Activated CD4-positive, alpha-beta T cell treated with anti-CD3 and anti-CD28 coated beads for 36 hours (primary cell): Measurements from ENCODE around the gene UNC79. TPM values are rescaled to one million over a fixed set of nuclear protein-coding genes. Genes with fewer than 3 reads are reported as not detected.

Experiments
- ATAC-seq: fragments of 200-7000 bp; cut with Tn5 transposase; one replicate; pipeline ENCODE4 v1.10.0; 2021; ENCODE audit warnings: mild to moderate bottlenecking, moderate library complexity
- CTCF ChIA-PET: fragments of 350-600 bp; sonication (Branson Sonifier 250); formaldehyde crosslinking; loops from one replicate; lab custom pipeline; 2021; ENCODE audit warnings: antibody characterized with exemption; lab: Charles Lee
- POLR2A ChIA-PET: fragments of 350-600 bp; sonication (Branson Sonifier 250); formaldehyde crosslinking; loops from one replicate; lab custom pipeline; 2021; ENCODE audit warnings: antibody characterized with exemption, inconsistent platforms; lab: Charles Lee
- DNase-seq: peaks from one replicate; pipeline ENCODE4 v3.0.0-alpha.2; 2020
- H3K27ac Mint-ChIP-seq: one replicate; pipeline ENCODE4 v1.8.0; 2021; ENCODE audit warnings: mixed read lengths
- H3K27me3 Mint-ChIP-seq: one replicate; pipeline ENCODE4 v1.8.0; 2021; ENCODE audit warnings: mixed read lengths
- H3K36me3 Mint-ChIP-seq: one replicate; pipeline ENCODE4 v1.8.0; 2021; ENCODE audit warnings: low read depth, mixed read lengths
- H3K4me1 Mint-ChIP-seq: one replicate; pipeline ENCODE4 v1.8.0; 2021; ENCODE audit warnings: mixed read lengths
- H3K4me3 Mint-ChIP-seq: one replicate; pipeline ENCODE4 v1.8.0; 2021; ENCODE audit warnings: mild to moderate bottlenecking, moderate library complexity, mixed read lengths
- H3K9me3 Mint-ChIP-seq: one replicate; pipeline ENCODE4 v1.8.0; 2021; ENCODE audit warnings: low read depth, mixed read lengths
- intact Hi-C, 2 experiments: fragments of 100-400 bp; cut with DNase I in 1 of 2; cut with micrococcal nuclease in 1 of 2; formaldehyde crosslinking; loops; one replicate each; pipeline versions ENCODE4 v1.14.2 to v1.15.1; 2022 to 2024; cut with DNase I, micrococcal nuclease
- total RNA-seq, 2 experiments: library from RNA; stranded (reverse); gene quantifications; one replicate each; pipeline ENCODE4 v1.2.3, GENCODE V29; 2021

UNC79 gene
- total RNA-seq, 2 experiments from 2014 or later: 0.02 TPM; not detected in 1

- ATAC-seq (no peak), DNase-seq (no peak)
- Mint-ChIP-seq H3K27ac (no peak overlapping the region), H3K9me3 (no peaks in the 10 kb centered on the region), H3K36me3 (no peaks in the 10 kb centered on the region), H3K4me3 (no peak overlapping the region), H3K27me3 (peaks cover 10% of the 10 kb centered on the region), H3K4me1 (no peaks in the 10 kb centered on the region)
- intact Hi-C loops: loop anchor here (10.0 kb wide), 3 partner anchors 315 to 595 kb away; partner anchors contain the start of gene ITPK1 (in 1 of the 2)
- POLR2A ChIA-PET: no interaction called here
- CTCF ChIA-PET: no interaction called here
Observed at GRCh38 chr14:93549595-93549994, 118.9 kb downstream of the UNC79 start.

GRCh38 chr14:93564918-93565317 lies 134.2 kb downstream of the UNC79 start:
- intact Hi-C loops: no loop called here
- ATAC-seq (no peak), DNase-seq (no peak)
- Mint-ChIP-seq H3K9me3 (peaks cover 4% of the 10 kb centered on the region), H3K27me3 (peaks cover 3% of the 10 kb centered on the region), H3K4me3 (no peak overlapping the region), H3K4me1 (no peaks in the 10 kb centered on the region), H3K36me3 (no peaks in the 10 kb centered on the region), H3K27ac (no peak overlapping the region)
- ChIA-PET CTCF (interaction anchor here (1.3 kb wide), 1 partner anchor 11 kb away, joined by 3 read pairs; no protein-coding TSS in a partner anchor), POLR2A (no interaction called here)

- Mint-ChIP-seq H3K9me3 (peaks cover 4% of the 10 kb centered on the region), H3K4me3 (no peak overlapping the region), H3K27ac (no peak overlapping the region), H3K36me3 (no peaks in the 10 kb centered on the region), H3K4me1 (no peaks in the 10 kb centered on the region), H3K27me3 (peaks cover 3% of the 10 kb centered on the region)
- ATAC-seq (no peak), DNase-seq (no peak)
- intact Hi-C loops: no loop called here
- ChIA-PET POLR2A (no interaction called here), CTCF (interaction anchor here (0.7 to 1.3 kb wide), 2 partner anchors 11 to 13 kb away, joined by 3 read pairs; no protein-coding TSS in a partner anchor)
Observed at GRCh38 chr14:93566065-93566693, 135.4 kb downstream of the UNC79 start.

GRCh38 chr14:93571275-93571674 lies 140.5 kb downstream of the UNC79 start:
- Mint-ChIP-seq H3K36me3 (no peaks in the 10 kb centered on the region), H3K27ac (no peak overlapping the region), H3K4me1 (no peaks in the 10 kb centered on the region), H3K4me3 (no peak overlapping the region), H3K9me3 (no peaks in the 10 kb centered on the region), H3K27me3 (peaks cover 14% of the 10 kb centered on the region)
- ChIA-PET POLR2A (no interaction called here), CTCF (no interaction called here)
- intact Hi-C loops: no loop called here
- ATAC-seq: no peak
- DNase-seq: no peak

DNA sequence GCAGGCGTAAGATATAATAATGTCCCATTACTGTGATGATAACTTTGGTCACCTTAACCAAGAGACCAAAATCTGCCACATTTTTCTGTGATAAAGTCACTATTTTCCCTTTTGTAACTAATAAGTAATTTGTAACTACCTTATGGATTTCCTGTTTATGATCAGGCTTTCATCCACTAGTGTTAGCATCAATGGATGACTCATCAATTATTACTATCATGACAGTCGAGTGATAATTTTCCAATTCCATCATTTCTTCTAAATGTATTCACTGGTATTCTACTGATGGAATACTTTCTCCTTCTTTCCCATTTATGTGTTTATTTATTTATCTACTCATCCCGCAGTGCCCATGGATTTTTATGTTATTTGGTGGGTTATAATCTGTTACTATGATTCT lies 148.4 kb downstream of the UNC79 start:
- Mint-ChIP-seq H3K36me3 (no peaks in the 10 kb centered on the region), H3K4me3 (no peak overlapping the region), H3K4me1 (no peaks in the 10 kb centered on the region), H3K27me3 (peaks cover 15% of the 10 kb centered on the region), H3K27ac (no peak overlapping the region), H3K9me3 (no peaks in the 10 kb centered on the region)
- CTCF ChIA-PET: no interaction called here
- POLR2A ChIA-PET: no interaction called here
- intact Hi-C loops: no loop called here
- ATAC-seq (no peak), DNase-seq (no peak)

GRCh38 chr14:93582516-93582915 lies 151.8 kb downstream of the UNC79 start:
- H3K27ac Mint-ChIP-seq: no peak overlapping the region
- no peaks in the 10 kb centered on the region for H3K36me3 Mint-ChIP-seq
- ChIA-PET CTCF (no interaction called here), POLR2A (no interaction called here)
- H3K4me1 Mint-ChIP-seq: no peaks in the 10 kb centered on the region
- intact Hi-C loops: no loop called here
- no peaks in the 10 kb centered on the region for H3K9me3 Mint-ChIP-seq
- DNase-seq (no peak), ATAC-seq (no peak)
- H3K4me3 Mint-ChIP-seq: no peak overlapping the region
- H3K27me3 Mint-ChIP-seq: peaks cover 7% of the 10 kb centered on the region

- intact Hi-C loops: no loop called here
- Mint-ChIP-seq H3K27ac (no peak overlapping the region), H3K4me1 (no peaks in the 10 kb centered on the region), H3K27me3 (peaks cover 15% of the 10 kb centered on the region), H3K9me3 (no peaks in the 10 kb centered on the region), H3K36me3 (no peaks in the 10 kb centered on the region), H3K4me3 (no peak overlapping the region)
- POLR2A ChIA-PET: no interaction called here
- CTCF ChIA-PET: no interaction called here
- DNase-seq (no peak), ATAC-seq (no peak)
Observed at GRCh38 chr14:93587330-93587729, 156.6 kb downstream of the UNC79 start.

GRCh38 chr14:93591506-93591905 lies 160.8 kb downstream of the UNC79 start:
- no peaks in the 10 kb centered on the region for H3K4me1 Mint-ChIP-seq
- H3K27ac Mint-ChIP-seq: no peak overlapping the region
- H3K27me3 Mint-ChIP-seq: peaks cover 19% of the 10 kb centered on the region
- ChIA-PET CTCF (no interaction called here), POLR2A (no interaction called here)
- intact Hi-C loops: no loop called here
- H3K36me3 Mint-ChIP-seq: no peaks in the 10 kb centered on the region
- DNase-seq (no peak), ATAC-seq (no peak)
- H3K9me3 Mint-ChIP-seq: no peaks in the 10 kb centered on the region
- H3K4me3 Mint-ChIP-seq: no peak overlapping the region

DNA sequence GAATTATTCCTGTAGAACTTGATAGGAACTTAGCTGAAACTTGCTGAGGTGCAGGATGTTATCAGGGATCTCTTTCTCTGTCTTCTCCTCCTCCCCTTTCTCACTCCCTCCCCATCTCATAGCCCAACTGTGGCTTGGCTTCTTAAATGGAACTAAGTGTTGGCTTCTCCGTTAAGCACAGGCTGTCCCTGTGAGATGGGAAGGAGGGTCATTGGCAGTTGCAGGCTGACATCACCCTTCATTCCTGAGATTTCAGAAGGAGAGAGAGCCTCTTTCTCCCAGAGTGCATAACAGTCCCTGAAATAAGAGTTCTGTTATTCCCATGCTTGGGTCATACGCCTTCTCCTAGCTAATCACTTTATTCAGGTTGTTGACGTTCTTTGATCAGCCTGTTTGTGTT lies 162.0 kb downstream of the UNC79 start:
- Mint-ChIP-seq H3K4me3 (no peak overlapping the region), H3K27me3 (peaks cover 16% of the 10 kb centered on the region), H3K27ac (no peak overlapping the region), H3K9me3 (no peaks in the 10 kb centered on the region), H3K4me1 (no peaks in the 10 kb centered on the region), H3K36me3 (no peaks in the 10 kb centered on the region)
- ATAC-seq (no peak), DNase-seq (no peak)
- intact Hi-C loops: no loop called here
- POLR2A ChIA-PET: no interaction called here
- CTCF ChIA-PET: no interaction called here

GRCh38 chr14:93606091-93606490 lies 175.4 kb downstream of the UNC79 start:
- H3K4me3 Mint-ChIP-seq: no peak overlapping the region
- DNase-seq (no peak), ATAC-seq (no peak)
- intact Hi-C loops: no loop called here
- H3K4me1 Mint-ChIP-seq: no peaks in the 10 kb centered on the region
- no peak overlapping the region for H3K27ac Mint-ChIP-seq
- no peaks in the 10 kb centered on the region for H3K36me3 Mint-ChIP-seq
- POLR2A ChIA-PET: no interaction called here
- H3K9me3 Mint-ChIP-seq: no peaks in the 10 kb centered on the region
- peaks cover 15% of the 10 kb centered on the region for H3K27me3 Mint-ChIP-seq
- CTCF ChIA-PET: interaction anchor here (1.5 kb wide), 1 partner anchor 15 kb away, joined by 4 read pairs; no protein-coding TSS in a partner anchor

DNA sequence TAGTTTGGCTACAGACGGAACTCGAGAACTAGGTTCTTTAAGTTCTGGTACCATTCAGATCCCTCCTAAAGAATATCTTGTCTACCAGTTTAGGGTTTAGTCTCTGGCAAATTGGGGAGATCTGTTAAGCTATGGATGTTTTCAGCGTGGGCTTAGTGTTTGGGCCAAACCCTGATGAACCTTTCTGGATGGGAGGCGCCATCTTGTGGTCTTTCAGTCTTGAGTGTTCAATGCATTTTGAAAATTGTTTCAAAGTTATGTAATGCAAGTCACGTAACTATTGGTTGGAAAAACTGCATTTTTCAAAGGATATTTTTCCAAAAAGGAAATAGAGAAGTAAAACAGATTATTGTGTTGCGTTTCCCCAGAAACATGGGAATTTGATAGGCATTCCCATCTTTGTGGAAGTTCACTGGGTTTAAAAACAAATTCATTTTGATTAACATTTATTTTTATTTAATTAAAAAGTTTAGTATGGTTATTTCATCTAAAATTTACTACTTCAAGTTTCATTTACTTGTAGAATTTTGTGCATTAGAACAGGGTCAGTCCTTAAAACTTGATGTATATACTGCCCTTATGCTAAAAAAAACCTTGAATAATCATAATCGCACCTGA lies 188.5 kb downstream of the UNC79 start:
- CTCF ChIA-PET: interaction anchor here (1.0 to 1.4 kb wide), 2 partner anchors 13 to 506 kb away, joined by 5 to 6 read pairs; no protein-coding TSS in a partner anchor
- POLR2A ChIA-PET: no interaction called here
- intact Hi-C loops: loop anchor here (5.0 to 10.0 kb wide), 3 partner anchors 387 to 667 kb away; partner anchors contain the start of gene ITPK1 (in 1 of the 2)

DNA sequence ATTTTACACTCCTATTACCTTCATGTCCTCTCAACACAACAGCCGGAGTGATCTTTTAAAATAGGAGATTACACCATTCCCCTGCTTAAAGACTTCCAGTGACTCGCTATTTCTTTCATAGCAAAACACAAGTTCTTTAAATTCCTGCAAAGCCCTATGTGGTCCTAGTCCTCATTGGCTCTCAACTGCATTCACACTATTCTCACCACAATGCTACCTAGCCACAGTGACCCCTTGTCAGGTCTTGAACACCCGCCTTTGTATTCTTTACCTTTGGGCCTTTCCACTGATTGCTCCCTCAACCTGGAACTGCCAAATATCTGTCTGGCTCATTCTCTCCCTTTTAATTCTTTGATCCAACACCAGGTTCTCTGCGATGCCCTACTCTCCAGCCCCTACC lies 197.3 kb downstream of the UNC79 start:
- Mint-ChIP-seq H3K27me3 (peaks cover 28% of the 10 kb centered on the region), H3K27ac (no peak overlapping the region), H3K4me1 (no peaks in the 10 kb centered on the region), H3K9me3 (no peaks in the 10 kb centered on the region), H3K4me3 (no peak overlapping the region), H3K36me3 (no peaks in the 10 kb centered on the region)
- ChIA-PET CTCF (no interaction called here), POLR2A (no interaction called here)
- ATAC-seq: no peak
- DNase-seq: no peak
- intact Hi-C loops: no loop called here

More for the DNA sequence above, 188.5 kb downstream of the UNC79 start:
- no peak for ATAC-seq
- Mint-ChIP-seq H3K9me3 (no peaks in the 10 kb centered on the region), H3K27ac (no peak overlapping the region), H3K4me1 (no peaks in the 10 kb centered on the region), H3K36me3 (no peaks in the 10 kb centered on the region), H3K4me3 (no peak overlapping the region), H3K27me3 (peaks cover 12% of the 10 kb centered on the region)
- peak; percentile 53 for DNase-seq
